A549 (cell line): ENCODE results near the gene RAET1L.

Source experiments
- BHLHE40 ChIP-seq: IDR thresholded peaks from 2 replicates; pipeline ENCODE4 v1.6.1; 2012; ENCODE audit warnings: low read depth, low read length, inconsistent platforms
- CEBPB ChIP-seq, 2 experiments: fragments of >200 bp in 1 of 2; sonication (Bioruptor Twin) in 1 of 2; formaldehyde crosslinking in 1 of 2; IDR thresholded peaks; 2 replicates each; pipeline ENCODE4 v1.6.1; 2012 to 2016
- CHD2 ChIP-seq: fragments of 150-350 bp; IDR thresholded peaks from 2 replicates; pipeline ENCODE4 v1.6.1; 2014; ENCODE audit warnings: low read length; ENCODE audit not compliant: partially characterized antibody
- CTCF ChIP-seq: fragments of >200 bp; sonication (Bioruptor Twin); formaldehyde crosslinking; IDR thresholded peaks from 3 replicates; pipeline ENCODE4 v1.5.1; 2016
- JUN ChIP-seq, 2 experiments: fragments of >200 bp; sonication (Bioruptor Twin); formaldehyde crosslinking; IDR thresholded peaks; 2 replicates in 1 of 2; 3 replicates in 1 of 2; pipeline ENCODE4 v1.6.1; 2016 to 2017
- JUNB ChIP-seq: fragments of >200 bp; sonication (Bioruptor Twin); formaldehyde crosslinking; IDR thresholded peaks from 2 replicates; pipeline ENCODE4 v1.6.1; 2016
- POLR2A ChIP-seq: IDR thresholded peaks from 2 replicates; pipeline ENCODE4 v1.6.1; 2012; ENCODE audit warnings: mild to moderate bottlenecking, low read length

GRCh38 chr6:150005761-150006651 lies 19.3 kb downstream of the RAET1L start:
- TF ChIP-seq CTCF (no peak), BHLHE40 (no peak), JUN (IDR thresholded peaks at IDR 0.05) (no peak), JUNB (no peak), POLR2A (no peak), CHD2 (no peak), CEBPB (IDR thresholded peaks at IDR 0.05) (no peak)
